Nasal cavity respiratory epithelium epithelial cell of viscerocranial mucosa (primary cell): Measurements from ENCODE around the gene PPRC1. TPM values are rescaled to one million over a fixed set of nuclear protein-coding genes. Genes with fewer than 3 reads are reported as not detected.

ENCODE experiments used
- total RNA-seq: library from RNA; depleted of rRNA; stranded (reverse); fragments of >200 nt; gene quantifications from 2 replicates; pipeline ENCODE4 v1.2.3, GENCODE V29; 2014

Gene PPRC1
- total RNA-seq = 17.1 and 35.0 TPM in 2 replicates

GRCh38 chr10:102132563-102133372 is at the start of gene PPRC1:
PPRC1 (plus strand) TSS chr10:102133040; CDS start chr10:102133069, 29 bp downstream.

GRCh38 chr10:102120142-102120990 is 12.5 kb upstream of the PPRC1 start, which contains the start of gene LDB1:
LDB1 (minus strand) TSS chr10:102120368; CDS start chr10:102120110, 258 bp downstream.

GRCh38 chr10:102151774-102152544 is 19.1 kb downstream of the PPRC1 start, which contains the start of gene NOLC1:
NOLC1 (plus strand) TSS chr10:102152389; CDS start chr10:102152411, 22 bp downstream.

Other genes starting within 250 kb of the PPRC1 start
- 9.9 and 17.8 TPM in 2 replicates for gene ARMH3, start 76.9 kb upstream of the PPRC1 start, total RNA-seq
- gene HPS6, start 67.7 kb upstream of the PPRC1 start, total RNA-seq = 32.8 and 38.6 TPM in 2 replicates
- 29.0 and 60.6 TPM in 2 replicates for gene LDB1, start 12.7 kb upstream of the PPRC1 start, total RNA-seq
- gene NOLC1, start 19.3 kb downstream of the PPRC1 start, total RNA-seq = 76.6 and 126 TPM in 2 replicates
- gene ELOVL3, start 93.3 kb downstream of the PPRC1 start, total RNA-seq = under 0.01 and 0.36 TPM in 2 replicates
- not detected in 2 replicates for gene PITX3, start 108.5 kb downstream of the PPRC1 start, total RNA-seq
- 15.7 and 39.8 TPM in 2 replicates for gene GBF1, start 112.5 kb downstream of the PPRC1 start, total RNA-seq